Stimulated activated CD4-positive, alpha-beta T cell treated with anti-CD3 and anti-CD28 coated beads, TNF-alpha, amount 100 ng/mL, for 48 hours (primary cell): ENCODE results near the gene FOXN1.
A peak's percentile ranks its signal among the peaks of the same experiment; 100 is the strongest.

Source experiments
- DNase-seq, 3 donors: peaks; one replicate each; pipeline ENCODE4 v3.0.0-alpha.2; 2020; ENCODE audit warnings: low read depth in 3 of 3

FOXN1 gene

DNA sequence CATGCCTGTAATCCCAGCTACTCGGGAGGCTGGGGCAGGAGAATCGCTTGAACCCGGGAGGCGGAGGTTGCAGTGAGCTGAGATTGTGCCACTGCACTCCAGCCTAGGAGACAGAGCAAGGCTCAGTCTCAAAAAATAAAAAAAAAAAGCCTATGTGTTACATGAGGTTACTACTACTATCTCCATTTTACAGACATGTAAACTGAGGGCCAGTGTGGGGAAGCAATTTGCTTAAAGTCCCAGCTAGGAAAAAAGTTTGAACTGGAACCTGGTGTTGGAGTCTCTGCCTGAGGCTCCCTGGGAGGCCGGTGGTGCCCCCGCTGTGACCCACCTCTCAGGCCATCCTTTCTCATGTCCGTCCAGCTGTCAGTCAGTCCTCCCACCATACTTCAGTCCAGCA, 28.2 kb upstream of the FOXN1 start:
- DNase-seq, result no peak

DNA sequence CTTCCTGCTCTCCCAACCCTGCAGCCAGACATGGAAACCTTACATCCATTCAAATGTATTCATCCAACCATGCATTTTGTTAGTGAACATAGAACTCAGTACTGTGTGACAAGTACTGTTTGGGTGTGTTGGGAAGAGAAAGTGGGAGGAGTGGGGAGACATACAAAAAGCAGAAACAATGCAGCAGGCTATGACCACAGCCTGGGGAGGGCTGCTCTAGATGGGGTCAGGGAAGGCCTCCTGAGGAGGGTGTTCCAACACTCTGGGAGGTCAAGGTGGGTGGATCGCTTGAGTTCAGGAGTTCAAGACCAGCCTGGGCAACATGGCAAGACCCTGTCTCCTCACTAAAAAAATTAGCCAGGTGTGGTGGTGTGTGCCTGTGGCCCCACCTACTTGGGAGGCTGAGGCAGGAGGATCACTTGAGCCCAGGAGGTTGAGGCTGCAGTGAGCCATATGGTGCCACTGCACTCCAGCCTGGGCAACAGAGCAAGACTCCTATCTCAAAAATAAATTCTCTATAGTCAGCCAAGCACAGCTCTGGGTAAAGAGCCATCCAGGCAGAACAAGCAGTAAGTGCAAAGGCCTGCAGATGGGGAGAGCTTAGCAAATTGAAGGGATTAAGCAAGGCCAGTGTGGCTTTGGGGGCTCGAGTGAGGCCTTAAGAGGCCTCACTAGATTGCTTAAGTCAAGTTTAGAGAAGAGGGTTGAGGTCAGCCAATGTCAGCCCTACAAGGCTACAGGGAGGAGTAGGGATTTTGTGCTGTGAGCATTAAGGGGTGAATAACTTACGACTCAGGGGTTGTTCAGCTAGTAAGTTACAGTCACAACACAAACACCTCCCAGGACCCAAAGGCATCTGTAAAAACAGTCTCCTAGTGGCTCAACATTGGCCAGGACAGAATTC, 27.2 kb upstream of the FOXN1 start:
- DNase-seq, result no peak

DNA sequence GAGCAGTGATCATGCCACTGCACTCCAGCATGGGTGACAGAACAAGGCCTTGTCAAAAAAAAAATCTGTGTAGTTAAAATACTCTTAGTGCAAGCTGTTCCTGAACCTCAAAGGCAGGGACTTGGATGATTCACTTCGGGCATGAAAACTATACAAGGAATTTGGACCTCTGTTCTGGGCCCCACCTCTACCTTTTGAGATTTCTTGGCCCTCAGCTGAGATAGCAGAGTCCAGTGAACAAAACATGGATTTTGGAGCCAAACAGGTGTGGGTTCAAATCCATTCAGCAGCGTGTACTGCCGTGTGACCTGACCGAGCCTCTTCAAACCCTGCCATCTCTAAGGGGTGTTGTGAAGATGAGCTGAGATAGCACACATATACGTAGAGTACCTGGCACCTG, 25.9 kb upstream of the FOXN1 start:
- DNase-seq, result no peak

DNA sequence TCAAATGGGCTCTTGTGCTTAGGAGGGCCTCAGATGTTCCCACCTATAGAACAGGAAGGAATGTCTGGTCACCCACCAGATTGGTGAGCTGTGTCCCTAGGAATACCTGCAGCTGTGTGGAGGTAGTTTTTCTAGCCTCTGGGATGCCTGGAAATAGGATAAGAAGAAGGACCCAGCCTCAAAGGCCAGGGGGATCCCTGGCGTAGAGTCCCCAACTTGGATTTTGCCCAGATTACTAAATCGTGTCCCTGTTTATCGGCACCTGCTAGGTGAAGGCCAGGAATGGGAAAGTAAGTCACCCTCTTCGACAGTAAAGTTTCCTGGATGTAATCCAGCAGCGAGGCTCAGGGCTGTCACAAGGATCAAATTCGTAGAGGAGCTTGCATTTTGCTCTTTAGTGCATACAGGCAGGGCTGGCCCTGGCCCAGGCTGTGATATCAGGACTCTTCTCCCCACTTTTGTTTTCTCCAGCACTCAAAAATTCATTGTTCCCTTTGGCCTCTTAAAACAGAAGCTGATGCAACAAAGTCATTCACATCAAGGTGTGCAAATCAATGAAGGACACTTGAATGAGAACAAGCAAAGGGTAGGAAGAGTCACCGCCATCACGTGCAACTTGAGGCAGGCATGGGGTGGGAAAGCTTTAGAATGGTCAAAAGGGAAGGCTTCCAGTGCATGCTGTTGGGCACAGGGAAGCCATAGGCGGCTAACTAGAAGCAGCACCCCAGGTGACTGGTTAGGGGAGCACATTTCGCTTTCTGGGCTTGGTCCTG, 25.2 kb upstream of the FOXN1 start:
- DNase-seq, result no peak

DNA sequence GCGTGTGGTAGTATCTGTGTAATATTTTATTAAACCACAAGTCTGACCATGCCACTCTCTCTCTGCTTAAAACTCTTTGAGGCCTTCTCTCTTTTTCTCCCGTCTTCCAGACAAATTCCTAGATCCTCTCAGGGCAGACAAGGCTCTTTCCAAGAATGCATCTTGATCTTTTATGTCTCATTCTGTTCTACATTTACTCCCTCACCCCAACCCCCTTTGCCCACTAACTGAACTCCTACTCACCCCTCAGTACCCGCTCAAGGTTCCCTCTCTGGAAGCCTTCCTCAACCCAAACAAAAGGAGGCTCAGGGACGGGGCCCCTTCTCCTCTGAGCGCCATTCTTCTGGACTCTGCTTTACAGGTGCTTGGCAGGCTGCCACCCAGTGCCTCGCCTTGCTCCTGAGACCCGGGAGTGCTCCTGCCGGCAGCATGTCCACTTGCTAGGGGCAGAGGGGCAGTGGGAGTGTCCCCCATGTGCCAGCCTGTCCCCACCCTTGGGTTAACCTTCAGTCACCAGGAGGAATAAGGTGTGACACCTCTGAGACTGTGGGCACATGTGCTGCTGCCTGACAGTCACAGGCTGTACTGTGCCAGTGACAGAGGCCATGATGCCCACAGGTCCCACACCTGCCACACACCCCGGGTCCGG, 23.5 kb upstream of the FOXN1 start:
- DNase-seq, result no peak

DNA sequence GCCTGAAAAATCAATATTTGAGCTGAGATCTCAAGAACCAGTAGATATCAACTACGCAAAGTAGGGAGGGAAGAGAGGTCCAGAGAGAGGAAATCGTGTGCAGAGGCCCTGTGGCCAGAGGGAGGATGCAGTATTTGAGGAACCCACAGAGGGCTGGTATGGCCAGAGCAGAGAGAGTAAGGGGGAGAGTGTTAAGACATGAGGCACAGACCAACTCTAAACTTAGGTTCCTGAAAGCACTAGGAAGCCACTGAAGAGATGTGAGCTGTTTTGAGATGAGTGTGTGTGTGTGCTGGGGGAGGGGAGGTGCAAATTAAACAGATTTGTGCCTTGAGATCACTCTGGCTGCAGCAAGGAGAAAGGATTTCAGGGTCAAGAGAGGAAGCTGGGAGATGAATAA, 21.9 kb upstream of the FOXN1 start:
- no peak for DNase-seq

DNA sequence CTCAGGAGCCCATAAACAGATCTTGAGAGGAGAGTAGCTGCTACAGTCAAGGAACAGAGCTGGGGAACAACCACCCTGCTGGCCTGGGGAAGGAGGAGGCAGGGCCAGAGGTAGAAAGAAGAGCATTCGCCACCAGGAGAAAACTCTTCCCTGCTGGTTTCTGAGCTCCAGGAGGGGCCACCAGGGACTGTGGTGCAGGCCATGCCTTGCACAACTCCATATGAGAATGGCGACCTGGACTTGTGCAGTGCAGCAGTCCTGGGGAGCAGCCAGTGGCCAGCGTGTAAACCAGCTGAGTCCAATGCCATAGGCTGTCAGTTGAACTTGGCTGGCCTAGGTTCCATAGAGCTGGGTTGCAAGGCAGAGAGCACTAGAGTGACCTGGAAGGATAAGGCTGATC, 21.1 kb upstream of the FOXN1 start:
- no peak for DNase-seq

DNA sequence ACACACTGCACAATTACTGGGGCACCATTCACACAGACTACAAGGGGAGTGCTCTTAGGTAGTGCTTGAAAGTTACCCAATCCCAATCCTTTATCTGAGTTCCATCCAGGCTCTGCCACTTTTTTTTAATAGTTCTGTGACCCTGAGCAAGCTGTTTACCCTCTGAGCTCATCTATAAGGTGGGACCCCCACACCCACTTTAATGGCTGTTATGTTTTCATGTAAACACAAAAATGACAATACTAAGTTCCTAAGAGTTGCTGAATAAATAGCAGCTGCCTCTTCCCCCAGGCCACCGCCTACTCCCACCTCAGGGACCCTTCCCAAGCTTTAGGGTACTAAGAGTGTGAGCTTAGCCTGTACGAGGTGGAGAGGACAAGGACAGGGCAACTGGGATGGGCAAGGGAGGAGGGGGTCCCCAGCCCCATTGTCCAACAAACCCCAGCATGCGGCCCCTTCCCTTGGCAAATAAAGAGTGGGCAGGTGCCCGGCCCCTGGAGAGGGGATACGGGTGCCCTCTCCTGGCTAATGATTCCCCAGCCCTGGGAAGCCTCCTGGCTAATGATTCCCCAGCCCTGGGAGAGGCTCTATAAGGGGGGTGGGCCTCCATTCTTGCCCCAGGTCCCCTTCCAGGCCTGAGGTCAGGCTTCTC, 18.1 kb upstream of the FOXN1 start:
- DNase-seq, result no peak

DNA sequence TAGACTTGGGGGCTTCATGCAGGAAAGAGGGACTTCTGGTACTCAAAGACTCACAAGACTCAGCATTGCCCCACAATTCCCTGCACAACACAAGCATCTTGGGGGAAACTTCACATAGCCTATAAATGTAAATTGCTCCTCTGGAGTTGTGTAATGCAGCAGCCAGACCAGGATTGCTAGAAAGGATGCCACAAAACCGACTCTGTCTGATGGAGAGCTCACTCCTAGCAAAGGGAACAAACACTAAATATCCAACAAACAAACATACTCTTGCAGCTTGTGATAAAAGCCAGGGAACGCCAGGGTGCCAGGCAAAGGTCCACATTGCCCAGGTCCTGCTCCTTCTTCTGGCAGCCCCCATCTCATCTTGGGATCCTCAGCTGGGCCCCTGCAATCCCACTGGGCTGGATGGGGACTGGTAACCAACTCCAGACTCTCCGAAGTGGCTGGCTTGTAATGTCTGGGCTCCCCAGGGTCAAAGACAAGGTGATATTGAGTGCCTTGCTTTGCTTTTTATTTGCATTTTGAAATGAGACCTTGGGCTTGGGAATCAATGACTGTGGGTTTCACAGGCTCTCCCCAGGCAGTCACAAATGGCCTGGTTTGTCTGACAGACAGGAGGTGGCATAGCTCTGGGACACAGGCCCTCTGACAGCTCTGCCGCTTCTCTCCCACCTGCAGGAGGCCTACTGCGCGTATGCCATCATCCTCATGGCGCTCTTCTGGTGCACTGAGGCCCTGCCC, 17.4 kb upstream of the FOXN1 start:
- no peak for DNase-seq

DNA sequence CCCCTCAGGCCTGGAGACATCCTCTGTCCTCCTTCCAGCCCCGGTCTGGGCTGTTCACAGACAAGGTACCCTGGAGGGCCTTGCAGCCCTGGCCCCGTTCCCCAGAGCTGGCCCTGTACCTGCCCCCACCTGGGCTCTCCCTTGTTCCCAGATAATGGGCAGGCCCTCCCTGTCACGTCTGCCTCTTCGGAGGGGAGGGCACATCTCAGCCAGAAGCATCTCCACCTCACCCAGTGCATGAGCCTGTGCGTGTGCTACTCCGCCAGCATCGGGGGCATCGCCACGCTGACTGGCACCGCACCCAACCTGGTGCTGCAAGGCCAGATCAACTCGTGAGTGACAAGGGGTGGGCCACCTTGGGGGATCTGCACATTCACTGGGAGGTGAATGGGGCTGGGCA, 14.9 kb upstream of the FOXN1 start:
- no peak for DNase-seq

DNA sequence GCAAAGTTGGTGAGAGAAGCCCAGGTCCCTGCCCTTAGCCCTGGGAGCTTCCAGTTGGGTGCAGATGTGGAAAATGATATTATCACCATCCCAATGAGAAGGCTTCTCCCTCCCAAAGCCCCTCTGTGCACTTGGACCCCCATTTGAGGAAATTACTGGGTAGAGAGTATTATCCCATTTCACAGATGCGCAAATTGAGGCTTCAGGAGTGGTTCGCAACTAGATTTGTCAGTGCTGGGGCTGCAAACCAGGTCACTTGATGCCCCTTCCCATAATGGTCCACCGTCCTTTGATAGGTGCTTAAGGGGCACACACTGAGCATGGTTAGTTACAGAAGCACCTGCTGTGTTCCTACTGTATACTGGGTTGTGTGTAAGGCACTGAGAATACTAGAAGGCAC, 14.3 kb upstream of the FOXN1 start:
- DNase-seq, result no peak

DNA sequence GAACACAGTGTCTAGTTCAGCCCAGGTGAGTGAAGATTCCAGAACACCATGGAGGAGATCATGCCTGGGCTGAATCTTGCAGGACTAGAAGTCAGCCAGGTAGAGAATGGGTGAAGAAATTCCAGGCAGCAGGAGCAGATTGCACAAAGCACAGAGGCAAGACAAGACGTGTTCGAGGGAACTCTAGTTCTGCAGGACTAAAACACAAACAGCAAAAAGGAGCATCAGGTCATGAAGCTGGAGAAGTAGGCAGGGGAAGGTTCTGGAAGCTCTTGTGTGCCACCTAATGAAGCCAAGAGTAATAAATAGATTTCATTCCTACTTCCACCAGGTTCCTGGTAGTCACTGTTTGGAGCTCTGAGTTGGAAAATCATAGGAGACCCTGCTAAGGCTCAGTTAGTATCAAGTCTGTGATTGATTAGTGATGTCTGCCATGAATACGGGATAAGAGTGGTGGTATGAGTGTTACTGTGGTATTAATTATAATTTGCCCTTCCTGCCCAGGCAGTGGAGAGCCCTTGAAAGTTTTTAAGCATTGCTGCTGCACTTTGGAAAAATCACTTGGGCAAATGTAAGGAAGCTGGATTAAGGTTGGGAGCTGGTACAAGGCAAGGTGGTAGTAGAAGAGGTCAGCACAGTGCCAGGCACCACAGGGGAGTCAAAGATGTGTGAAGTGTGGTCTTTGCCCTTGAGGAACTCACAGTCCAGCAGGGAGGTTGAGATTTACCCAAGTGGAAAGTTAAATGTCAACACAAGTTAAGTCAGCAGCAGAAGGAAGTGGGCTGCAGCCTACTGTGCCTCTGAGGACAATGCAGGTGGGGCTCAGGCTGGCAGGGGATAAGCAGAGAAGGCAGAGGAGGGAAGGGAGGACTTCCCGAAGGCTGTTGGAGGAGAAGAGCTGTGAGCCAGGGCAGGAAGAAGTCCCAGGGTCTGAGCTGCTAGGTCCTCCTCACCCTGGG, 13.5 kb upstream of the FOXN1 start:
- no peak for DNase-seq

DNA sequence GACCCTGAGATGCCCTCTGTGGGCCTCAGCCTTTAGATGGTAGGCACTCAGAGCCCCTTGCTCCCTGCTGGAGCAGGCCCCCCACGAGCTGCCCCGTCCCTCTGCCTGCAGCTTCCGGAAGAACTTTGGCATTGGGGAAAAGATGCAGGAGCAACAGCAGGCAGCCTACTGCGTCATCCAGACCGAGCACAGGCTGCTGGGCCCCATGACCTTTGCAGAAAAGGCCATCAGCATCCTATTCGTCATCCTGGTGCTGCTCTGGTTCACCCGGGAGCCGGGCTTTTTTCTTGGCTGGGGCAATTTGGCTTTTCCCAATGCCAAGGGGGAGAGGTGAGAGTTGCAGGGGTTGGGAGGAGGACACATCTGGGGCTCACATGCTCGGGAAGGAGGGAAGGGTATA, 12.7 kb upstream of the FOXN1 start:
- DNase-seq, result no peak

DNA sequence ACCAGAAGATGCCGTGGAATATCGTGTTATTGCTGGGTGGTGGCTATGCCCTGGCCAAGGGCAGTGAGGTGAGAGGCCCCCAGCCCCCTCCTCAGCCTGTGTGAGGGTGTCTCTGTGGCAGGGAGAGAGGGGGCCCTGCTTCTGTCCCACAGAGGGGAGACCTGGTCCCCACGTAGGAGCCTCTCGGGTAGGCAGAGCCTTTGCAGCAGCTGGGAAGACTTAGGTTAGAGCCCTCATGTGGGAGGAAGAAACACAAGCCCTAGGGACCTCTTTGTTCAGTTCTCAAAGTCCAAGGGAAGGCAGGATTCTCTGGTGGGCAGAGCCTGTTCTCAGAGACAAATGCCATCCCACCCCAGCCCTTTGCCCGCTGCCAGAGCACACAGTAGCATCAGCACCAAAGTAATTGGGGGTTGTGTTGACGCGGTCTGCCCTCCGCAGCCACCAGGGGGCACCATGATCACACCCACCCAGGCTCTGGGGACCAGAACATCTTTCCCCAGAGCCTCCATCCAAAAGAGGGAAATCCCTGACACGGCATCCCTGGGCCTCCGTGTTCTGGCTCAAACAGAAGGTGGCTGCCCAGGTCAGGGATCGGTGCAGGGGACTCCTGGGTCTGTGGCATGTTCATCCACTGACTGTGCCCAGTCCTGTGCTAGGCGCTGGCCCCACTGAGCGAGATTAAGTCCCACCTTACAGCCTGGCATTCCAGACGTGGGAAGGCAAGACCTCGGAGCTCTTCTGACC, 11.5 kb upstream of the FOXN1 start:
- DNase-seq, result peak; percentile 50 to 77 (median 75)

DNA sequence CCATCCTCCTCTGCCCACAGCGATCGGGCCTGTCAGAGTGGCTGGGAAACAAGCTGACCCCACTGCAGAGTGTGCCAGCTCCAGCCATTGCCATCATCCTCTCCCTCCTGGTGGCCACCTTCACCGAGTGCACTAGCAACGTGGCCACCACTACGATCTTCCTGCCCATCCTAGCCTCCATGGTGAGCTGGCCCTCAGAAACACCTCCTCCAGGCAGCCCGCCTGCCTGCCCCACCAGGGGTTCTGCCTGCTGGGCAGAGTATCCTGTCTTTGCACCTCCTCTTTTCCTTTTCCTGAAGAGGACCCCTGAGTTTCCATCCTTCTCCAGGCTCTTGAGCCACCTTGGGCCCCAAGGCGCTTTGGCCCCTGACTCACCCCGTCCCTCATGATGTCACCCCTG, 10.5 kb upstream of the FOXN1 start:
- no peak for DNase-seq

DNA sequence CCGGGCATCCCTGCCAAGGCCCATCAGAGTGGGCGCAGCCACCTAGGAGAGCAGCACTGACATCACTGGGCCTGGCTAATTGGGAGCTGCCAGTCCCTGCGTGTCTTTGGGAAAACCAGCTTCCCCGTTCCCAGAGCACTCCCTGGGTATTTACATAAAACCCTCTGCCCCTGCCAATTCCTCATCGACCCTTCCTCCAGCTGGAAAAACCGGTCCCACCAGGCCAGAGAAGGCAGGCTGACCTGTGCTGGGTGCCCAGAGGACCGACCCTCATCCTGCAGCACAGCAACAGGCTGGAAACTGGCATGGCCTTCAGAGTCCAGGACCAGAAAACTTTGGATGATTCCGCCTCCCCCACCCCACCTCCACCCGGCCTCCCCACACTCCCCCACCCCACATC, 8.2 kb upstream of the FOXN1 start:
- DNase-seq, result no peak

DNA sequence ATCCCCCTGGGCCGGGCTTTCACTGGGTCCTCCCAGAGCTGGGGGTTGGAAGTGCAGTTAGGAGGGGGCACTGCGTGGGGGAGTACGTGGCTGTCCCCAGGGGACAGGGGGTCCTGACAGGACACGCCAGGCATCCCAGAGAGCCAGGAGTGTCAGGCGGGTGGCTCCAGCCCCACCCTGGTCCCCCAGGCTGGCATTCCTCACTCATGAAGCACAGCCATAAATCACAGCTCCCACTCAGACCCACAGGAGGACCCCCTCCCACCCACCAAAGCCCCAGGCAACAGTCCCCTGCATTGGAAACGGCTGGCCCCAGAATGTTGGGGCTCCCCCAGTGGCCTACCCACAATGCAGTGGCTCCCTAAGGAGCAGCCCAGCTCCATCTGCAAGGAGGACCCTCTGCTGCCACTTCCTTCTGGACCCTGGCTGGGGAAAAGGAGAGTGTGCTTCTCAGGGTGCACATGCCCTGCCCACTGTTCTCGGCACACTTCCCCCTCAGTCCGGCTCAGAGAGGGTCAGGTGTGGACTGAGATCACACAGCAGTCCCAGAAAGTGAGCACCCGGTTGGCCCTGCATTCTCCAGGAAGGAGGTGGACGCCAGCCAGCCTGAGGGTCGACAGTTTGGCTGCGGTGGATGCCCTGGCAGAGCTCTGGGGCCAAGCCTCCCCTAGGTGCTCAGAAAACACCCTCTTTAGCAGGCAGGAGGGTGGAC, 7.3 kb upstream of the FOXN1 start:
- DNase-seq, result no peak

DNA sequence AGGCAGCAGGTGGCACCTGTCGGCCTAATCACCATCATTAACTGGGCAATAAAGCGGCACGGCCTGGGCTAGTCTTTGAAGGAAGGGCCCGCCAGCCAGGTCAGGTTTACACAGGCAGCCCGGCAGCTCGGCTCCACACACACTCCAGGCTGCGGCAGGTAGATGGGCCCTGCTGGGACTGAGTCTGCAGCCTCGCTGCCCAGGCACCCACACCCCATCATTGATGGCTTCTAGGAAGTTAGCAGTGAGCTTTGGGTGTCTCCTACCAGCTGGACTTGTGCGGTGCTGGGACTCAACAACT, 6.8 kb upstream of the FOXN1 start:
- no peak for DNase-seq

DNA sequence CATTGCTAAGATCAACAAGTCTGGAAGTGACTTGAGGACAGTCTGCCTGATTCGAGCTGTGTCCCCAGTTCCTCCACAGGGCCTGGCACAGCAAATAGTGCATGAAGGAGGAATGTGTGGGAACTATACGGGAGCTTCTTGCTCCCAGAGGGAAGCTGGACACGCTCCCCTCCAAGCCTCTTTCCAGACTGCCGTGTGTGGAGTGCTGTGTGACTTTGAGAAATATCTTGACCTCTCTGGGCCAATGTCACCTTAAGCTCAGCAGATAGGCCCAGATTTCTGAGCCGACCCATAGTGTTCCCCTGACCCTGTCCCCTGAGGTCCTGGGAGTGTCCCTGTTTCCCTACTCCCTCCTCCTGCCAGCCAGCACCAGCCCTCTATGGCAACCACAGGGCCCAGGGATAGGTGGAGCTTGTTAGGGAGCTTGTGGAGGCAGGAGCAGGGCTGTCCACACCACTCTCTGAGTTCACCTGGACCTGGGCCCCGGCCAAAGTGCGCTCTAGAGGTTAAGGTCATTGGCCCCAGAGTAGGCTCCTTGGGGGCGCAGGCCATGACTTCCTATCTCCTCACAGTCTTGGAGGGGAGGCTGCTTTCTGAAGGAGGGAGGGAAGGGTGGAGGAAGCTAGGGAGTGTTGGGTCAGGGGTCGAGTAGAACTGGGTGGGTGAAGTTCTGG, 6.3 kb upstream of the FOXN1 start:
- no peak for DNase-seq
